OCI-LY1 (cell line): ENCODE measurements around the gene SLC22A4.

Experiments used
- CTCF ChIP-seq: fragments of 200-600 bp; sonication (generic), shearing (Covaris generic); IDR thresholded peaks from 2 replicates; pipeline ENCODE4 v1.5.1; 2017; ENCODE audit warnings: mild to moderate bottlenecking, antibody characterized with exemption, low read length, moderate library complexity, mixed read lengths
- EZH2 ChIP-seq: fragments of 200-600 bp; sonication (generic), shearing (Covaris generic); IDR thresholded peaks from 2 replicates; pipeline ENCODE4 v1.8.0; 2017; ENCODE audit warnings: borderline replicate concordance, mixed run types, mild to moderate bottlenecking, antibody characterized with exemption, low read length, moderate library complexity, mixed read lengths

- no peak for TF ChIP-seq CTCF
- no peak for TF ChIP-seq EZH2
Observed at GRCh38 chr5:132391870-132392269, 97.7 kb downstream of the SLC22A4 start.
